HEK293 (cell line): Measurements from ENCODE around the gene RPRD1B.

Source experiments
- CTCF ChIA-PET: fragments of 350-600 bp; formaldehyde crosslinking; extraction: SDS; loops from one replicate; lab custom pipeline; 2021; ENCODE audit warnings: antibody characterized with exemption; lab: Yijun Ruan, JAX
- POLR2A ChIA-PET: fragments of 300-600 bp; formaldehyde crosslinking; extraction: SDS; loops from one replicate; lab custom pipeline; 2020; ENCODE audit warnings: antibody characterized with exemption, inconsistent platforms; lab: Yijun Ruan, JAX
- H3K27ac ChIP-seq: fragments of 200-500 bp; sonication (Bioruptor generic); 2 replicates; pipeline ENCODE4 v1.5.1; 2014; ENCODE audit warnings: low read depth, low read length, control low read depth, inconsistent platforms; ENCODE audit errors: extremely low read depth
- H3K36me3 ChIP-seq, 2 experiments: fragments of 200-500 bp in 1 of 2; sonication (Bioruptor generic) in 1 of 2; 1 replicate in 1 of 2; 2 replicates in 1 of 2; pipeline ENCODE4 v1.5.1; 2014 to 2017; ENCODE audit warnings: inconsistent platforms in 2 of 2, low read length in 2 of 2; ENCODE audit not compliant: control insufficient read depth in 2 of 2, insufficient read depth in 1 of 2
- H3K4me1 ChIP-seq: fragments of 200-500 bp; sonication (Bioruptor generic); 2 replicates; pipeline ENCODE4 v1.5.1; 2014; ENCODE audit warnings: mild to moderate bottlenecking, low read length, inconsistent platforms; ENCODE audit not compliant: control insufficient read depth, insufficient read depth
- H3K4me3 ChIP-seq: 2 replicates; pipeline ENCODE4 v1.5.1; 2011; ENCODE audit warnings: low read depth, mild to moderate bottlenecking, control low read depth, low read length, moderate library complexity
- H3K9me3 ChIP-seq: fragments of 200-500 bp; sonication (Bioruptor generic); 2 replicates; pipeline ENCODE4 v1.5.1; 2014; ENCODE audit warnings: low read depth, low read length, inconsistent platforms; ENCODE audit not compliant: control insufficient read depth, insufficient read depth
- MYNN ChIP-seq: fragments of 450-650 bp; formaldehyde crosslinking; IDR thresholded peaks from 2 replicates; pipeline ENCODE4 v1.5.1; 2016; ENCODE audit warnings: missing biosample characterization, missing genetic modification characterization, borderline replicate concordance
- TCF7L2 ChIP-seq: IDR thresholded peaks from 2 replicates; pipeline ENCODE4 v1.6.1; 2011; ENCODE audit warnings: low read depth, mild to moderate bottlenecking, inconsistent platforms, low read length, moderate library complexity, borderline replicate concordance
- TRIM28 ChIP-seq: IDR thresholded peaks from 2 replicates; pipeline ENCODE4 v1.6.1; 2011; ENCODE audit warnings: low read length, control low read depth, borderline replicate concordance
- YY2 ChIP-seq: fragments of 450-650 bp; formaldehyde crosslinking; IDR thresholded peaks from 2 replicates; pipeline ENCODE4 v1.5.1; 2016; ENCODE audit warnings: missing biosample characterization, missing genetic modification characterization
- ZIC2 ChIP-seq: fragments of 450-650 bp; formaldehyde crosslinking; IDR thresholded peaks from 2 replicates; pipeline ENCODE4 v1.5.1; 2016; ENCODE audit warnings: missing biosample characterization, missing genetic modification characterization
- ZNF112 ChIP-seq: fragments of 450-650 bp; formaldehyde crosslinking; IDR thresholded peaks from 2 replicates; pipeline ENCODE4 v1.5.0; 2017; ENCODE audit warnings: missing biosample characterization, missing genetic modification characterization
- ZNF146 ChIP-seq: fragments of 450-650 bp; formaldehyde crosslinking; IDR thresholded peaks from 2 replicates; pipeline ENCODE4 v1.5.1; 2016; ENCODE audit warnings: missing biosample characterization, missing genetic modification characterization
- ZNF2 ChIP-seq: fragments of 450-650 bp; formaldehyde crosslinking; IDR thresholded peaks from 2 replicates; pipeline ENCODE4 v1.5.1; 2016; ENCODE audit warnings: missing biosample characterization, missing genetic modification characterization
- ZNF202 ChIP-seq: fragments of 450-650 bp; formaldehyde crosslinking; IDR thresholded peaks from 2 replicates; pipeline ENCODE4 v1.5.1; 2016; ENCODE audit warnings: missing biosample characterization, missing genetic modification characterization, borderline replicate concordance
- ZNF24 ChIP-seq: fragments of 450-650 bp; formaldehyde crosslinking; IDR thresholded peaks from 2 replicates; pipeline ENCODE4 v1.5.1; 2016; ENCODE audit warnings: missing biosample characterization, missing genetic modification characterization
- ZNF548 ChIP-seq: fragments of 450-650 bp; formaldehyde crosslinking; IDR thresholded peaks from 2 replicates; pipeline ENCODE4 v1.5.1; 2016; ENCODE audit warnings: missing biosample characterization, missing genetic modification characterization
- ZNF580 ChIP-seq: fragments of 450-650 bp; formaldehyde crosslinking; IDR thresholded peaks from 2 replicates; pipeline ENCODE4 v1.5.1; 2016; ENCODE audit warnings: missing biosample characterization, missing genetic modification characterization
- ZNF626 ChIP-seq: fragments of 450-650 bp; sonication (Bioruptor Pico); formaldehyde crosslinking; IDR thresholded peaks from 2 replicates; pipeline ENCODE4 v1.5.1; 2018; ENCODE audit warnings: missing biosample characterization, missing genetic modification characterization, inconsistent platforms
- TF ChIP-seq, protein P1 (sequence below): fragments of 450-650 bp; IDR thresholded peaks from 2 replicates; pipeline ENCODE4 v1.5.1; 2018; ENCODE audit warnings: missing biosample characterization, missing genetic modification characterization

RPRD1B gene

DNA sequence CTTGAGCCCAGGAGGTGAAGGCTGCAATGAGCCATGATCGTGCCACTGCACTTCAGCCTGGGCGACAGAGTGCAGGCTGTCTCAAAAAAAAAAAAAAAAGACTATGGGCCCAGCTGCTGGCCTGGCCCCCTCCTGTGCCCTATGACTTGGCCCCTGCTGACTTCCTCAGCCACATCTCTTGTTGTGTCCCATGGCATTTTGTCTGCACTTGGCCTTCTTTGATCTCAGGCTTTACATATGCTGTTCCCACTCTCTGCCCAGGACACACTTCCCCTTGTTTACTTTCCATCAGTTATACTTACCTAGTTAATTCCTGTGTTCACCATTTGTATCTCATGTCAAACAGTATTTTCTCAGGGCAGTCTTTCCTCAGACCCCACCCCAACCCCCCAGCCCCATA, 44.5 kb downstream of the RPRD1B start:
- TF ChIP-seq ZNF548 (tag by site-specific recombination) (no peak), ZIC2 (peak; percentile 36; the same call in 1 of the 2 replicates)
- Histone ChIP-seq H3K27ac (no peak overlapping the region), H3K9me3 (no peaks in the 10 kb centered on the region), H3K4me3 (no peak overlapping the region), H3K4me1 (peaks cover 7% of the 10 kb centered on the region; the same call in 1 of the 2 replicates), H3K36me3 (peaks cover 7 to 71% of the 10 kb centered on the region in 2 experiments; a peak in 2 of 3 replicates)
- CTCF ChIA-PET: interaction anchor here (0.7 to 2.7 kb wide), 6 partner anchors 14 to 144 kb away, joined by 3 to 17 read pairs (median 3); no protein-coding TSS in a partner anchor
- POLR2A ChIA-PET: interaction anchor here (0.6 kb wide), 1 partner anchor 40 kb away, joined by 3 read pairs; no protein-coding TSS in a partner anchor

DNA sequence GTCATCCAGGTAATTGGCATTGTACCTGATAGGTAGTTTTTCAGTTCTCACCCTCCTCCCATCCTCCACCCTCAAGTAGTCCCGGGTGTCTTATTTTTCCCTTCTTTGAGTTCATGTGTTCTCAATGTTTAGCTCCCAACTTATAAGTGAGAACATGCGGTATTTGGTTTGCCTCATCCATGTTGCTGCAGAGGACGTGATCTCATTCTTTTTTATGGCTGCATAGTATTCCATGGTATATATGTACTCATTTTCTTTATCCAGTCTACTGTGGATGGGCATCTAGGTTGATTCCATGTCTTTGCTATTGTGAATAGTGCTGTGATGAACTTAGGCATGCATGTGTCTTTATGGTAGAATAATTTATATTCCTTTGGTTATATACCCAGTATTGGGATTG, 45.8 kb downstream of the RPRD1B start:
- Histone ChIP-seq H3K9me3 (no peaks in the 10 kb centered on the region), H3K4me3 (no peak overlapping the region), H3K4me1 (peaks cover 15% of the 10 kb centered on the region), H3K36me3 (peaks cover 7 to 69% of the 10 kb centered on the region in 2 experiments; a peak in 2 of 3 replicates), H3K27ac (no peak overlapping the region)
- ChIA-PET POLR2A (no interaction called here), CTCF (interaction anchor here (1.2 to 2.7 kb wide), 2 partner anchors 22 to 142 kb away, joined by 6 to 17 read pairs; no protein-coding TSS in a partner anchor)
- TF ChIP-seq TRIM28 (no peak), ZNF2 (tag by site-specific recombination) (no peak), ZNF202 (tag by site-specific recombination) (no peak), ZNF626 (tag by site-specific recombination) (no peak), ZNF146 (peak; percentile 93), ZNF580 (tag by site-specific recombination) (peak; percentile 60; the same call in 1 of the 2 replicates)
- TF ChIP-seq, protein P1, sequence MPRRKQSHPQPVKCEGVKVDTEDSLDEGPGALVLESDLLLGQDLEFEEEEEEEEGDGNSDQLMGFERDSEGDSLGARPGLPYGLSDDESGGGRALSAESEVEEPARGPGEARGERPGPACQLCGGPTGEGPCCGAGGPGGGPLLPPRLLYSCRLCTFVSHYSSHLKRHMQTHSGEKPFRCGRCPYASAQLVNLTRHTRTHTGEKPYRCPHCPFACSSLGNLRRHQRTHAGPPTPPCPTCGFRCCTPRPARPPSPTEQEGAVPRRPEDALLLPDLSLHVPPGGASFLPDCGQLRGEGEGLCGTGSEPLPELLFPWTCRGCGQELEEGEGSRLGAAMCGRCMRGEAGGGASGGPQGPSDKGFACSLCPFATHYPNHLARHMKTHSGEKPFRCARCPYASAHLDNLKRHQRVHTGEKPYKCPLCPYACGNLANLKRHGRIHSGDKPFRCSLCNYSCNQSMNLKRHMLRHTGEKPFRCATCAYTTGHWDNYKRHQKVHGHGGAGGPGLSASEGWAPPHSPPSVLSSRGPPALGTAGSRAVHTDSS (tag by site-specific recombination): no peak

- ChIA-PET POLR2A (no interaction called here), CTCF (interaction anchor here (1.2 to 2.0 kb wide), 2 partner anchors 8 to 24 kb away, joined by 5 to 10 read pairs; no protein-coding TSS in a partner anchor)
- peaks cover 7 to 79% of the 10 kb centered on the region in 2 experiments; a peak in 2 of 3 replicates for H3K36me3 ChIP-seq
- H3K27ac ChIP-seq: no peak overlapping the region
- no peak overlapping the region for H3K4me3 ChIP-seq
- no peaks in the 10 kb centered on the region for H3K9me3 ChIP-seq
- peaks cover 8% of the 10 kb centered on the region for H3K4me1 ChIP-seq
- no peak for TF ChIP-seq TCF7L2
- 0 out of 2 replicates have a peak, but pooled peaks have one; percentile 31 for TF ChIP-seq MYNN (tag by site-specific recombination)
Observed at GRCh38 chr20:38081575-38081974, 48.0 kb downstream of the RPRD1B start.

- TF ChIP-seq ZNF112: no peak
- TF ChIP-seq YY2 (tag by site-specific recombination): no peak
- TF ChIP-seq ZNF202 (tag by site-specific recombination): no peak
- no peak for TF ChIP-seq ZNF24 (tag by site-specific recombination)
- POLR2A ChIA-PET: no interaction called here
- Histone ChIP-seq H3K4me3 (no peak overlapping the region), H3K36me3 (peaks cover 3 to 81% of the 10 kb centered on the region in 2 experiments; a peak in 2 of 3 replicates), H3K4me1 (peaks cover 8% of the 10 kb centered on the region), H3K9me3 (no peaks in the 10 kb centered on the region), H3K27ac (no peak overlapping the region)
- CTCF ChIA-PET: interaction anchor here (1.5 to 2.0 kb wide), 2 partner anchors 9 to 139 kb away, joined by 6 to 10 read pairs; no protein-coding TSS in a partner anchor
Observed at GRCh38 chr20:38082894-38083293, 49.3 kb downstream of the RPRD1B start.
